Activated CD8-positive, alpha-beta T cell treated with anti-CD3 and anti-CD28 coated beads for 36 hours (primary cell): ENCODE results near the gene TRIP11. TPM values are rescaled to one million over a fixed set of nuclear protein-coding genes. Genes with fewer than 3 reads are reported as not detected.

Source experiments
- ATAC-seq: fragments of 200-7000 bp; cut with Tn5 transposase; one replicate; pipeline ENCODE4 v1.10.0; 2021; ENCODE audit warnings: mild to moderate bottlenecking, moderate library complexity
- CTCF ChIA-PET: fragments of 350-600 bp; sonication (Branson Sonifier 250); formaldehyde crosslinking; loops from one replicate; lab custom pipeline; 2021; ENCODE audit warnings: antibody characterized with exemption; lab: Charles Lee
- POLR2A ChIA-PET: fragments of 350-600 bp; sonication (Branson Sonifier 250); formaldehyde crosslinking; loops from one replicate; lab custom pipeline; 2021; ENCODE audit warnings: antibody characterized with exemption; lab: Charles Lee
- DNase-seq: peaks from one replicate; pipeline ENCODE4 v3.0.0-alpha.2; 2020
- H3K27ac Mint-ChIP-seq: one replicate; pipeline ENCODE4 v1.8.0; 2021; ENCODE audit warnings: mild to moderate bottlenecking, mixed read lengths
- H3K27me3 Mint-ChIP-seq: one replicate; pipeline ENCODE4 v1.8.0; 2021; ENCODE audit warnings: mixed read lengths
- H3K36me3 Mint-ChIP-seq: one replicate; pipeline ENCODE4 v1.8.0; 2021; ENCODE audit warnings: low read depth, mixed read lengths
- H3K4me1 Mint-ChIP-seq: one replicate; pipeline ENCODE4 v1.8.0; 2021; ENCODE audit warnings: low read depth, mixed read lengths
- H3K4me3 Mint-ChIP-seq: one replicate; pipeline ENCODE4 v1.8.0; 2021; ENCODE audit warnings: mild to moderate bottlenecking, moderate library complexity, mixed read lengths
- H3K9me3 Mint-ChIP-seq: one replicate; pipeline ENCODE4 v1.8.0; 2021; ENCODE audit warnings: mixed read lengths
- intact Hi-C: fragments of 100-400 bp; cut with micrococcal nuclease; formaldehyde crosslinking; loops from one replicate; pipeline ENCODE4 v1.10.0; 2022
- total RNA-seq, 2 experiments: library from RNA; stranded (reverse); gene quantifications; one replicate each; pipeline ENCODE4 v1.2.3, GENCODE V29; 2021
- TF ChIP-seq, protein P1 (sequence below): fragments of 200-600 bp; IDR thresholded peaks from one replicate; pipeline ENCODE4 v1.8.0; 2022; ENCODE audit warnings: antibody characterized with exemption, mild to moderate bottlenecking

TRIP11 gene
- total RNA-seq, 2 experiments from 2014 or later = 33.5 to 35.5 TPM

DNA sequence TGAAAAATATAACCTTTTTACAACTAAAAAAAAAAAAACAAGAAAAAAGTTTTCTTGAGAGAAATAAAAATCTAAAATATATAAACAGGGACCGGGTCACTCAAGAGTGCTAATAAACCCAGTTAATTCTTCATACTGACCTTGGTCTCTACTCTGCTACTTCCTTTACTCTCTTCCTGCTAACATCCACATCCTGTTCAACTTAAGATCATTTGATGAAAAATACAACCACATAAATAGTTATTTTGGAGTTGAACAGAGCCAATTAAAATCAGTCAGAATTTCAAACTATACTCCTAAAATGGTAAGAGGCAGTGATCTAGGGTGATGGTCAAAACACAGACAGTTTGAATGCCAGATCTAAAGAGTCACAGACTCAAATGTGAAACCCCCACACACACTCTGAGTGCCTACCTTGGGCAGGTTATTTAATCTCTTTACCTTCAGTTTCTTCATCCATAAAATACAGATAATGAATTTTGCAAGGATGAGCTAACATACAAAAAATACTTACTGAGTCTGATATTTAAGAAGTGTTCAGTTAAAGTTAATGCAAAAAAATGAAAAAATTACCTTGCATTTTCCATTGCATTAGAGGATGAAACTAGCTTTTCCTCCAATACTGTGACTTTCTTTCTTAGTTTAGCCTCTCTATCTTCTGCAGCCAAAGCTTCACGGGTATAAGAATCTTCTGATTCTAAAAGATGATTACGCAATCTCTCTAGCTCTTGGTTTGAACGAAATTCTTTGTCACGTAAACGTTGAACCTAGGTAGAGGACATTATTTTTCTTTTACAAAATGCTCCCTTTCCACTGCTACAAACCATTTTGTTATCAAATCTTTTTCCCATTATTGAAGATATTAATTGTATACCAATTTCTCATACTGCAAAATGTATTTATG, 40.9 kb downstream of the TRIP11 start:
- Mint-ChIP-seq H3K9me3 (no peaks in the 10 kb centered on the region), H3K4me3 (no peak overlapping the region), H3K27ac (peak overlapping the region; percentile 85), H3K27me3 (no peaks in the 10 kb centered on the region), H3K4me1 (peaks cover 56% of the 10 kb centered on the region), H3K36me3 (peaks cover 17% of the 10 kb centered on the region)
- DNase-seq (no peak), ATAC-seq (peak; percentile 58)
- ChIA-PET CTCF (interaction anchor here (0.8 kb wide), 1 partner anchor 41 kb away, joined by 3 read pairs; the partner anchor contains the start of gene TRIP11), POLR2A (interaction anchor here (0.9 kb wide), 1 partner anchor 473 kb away, joined by 3 read pairs; no protein-coding TSS in a partner anchor)
- TF ChIP-seq, protein P1, sequence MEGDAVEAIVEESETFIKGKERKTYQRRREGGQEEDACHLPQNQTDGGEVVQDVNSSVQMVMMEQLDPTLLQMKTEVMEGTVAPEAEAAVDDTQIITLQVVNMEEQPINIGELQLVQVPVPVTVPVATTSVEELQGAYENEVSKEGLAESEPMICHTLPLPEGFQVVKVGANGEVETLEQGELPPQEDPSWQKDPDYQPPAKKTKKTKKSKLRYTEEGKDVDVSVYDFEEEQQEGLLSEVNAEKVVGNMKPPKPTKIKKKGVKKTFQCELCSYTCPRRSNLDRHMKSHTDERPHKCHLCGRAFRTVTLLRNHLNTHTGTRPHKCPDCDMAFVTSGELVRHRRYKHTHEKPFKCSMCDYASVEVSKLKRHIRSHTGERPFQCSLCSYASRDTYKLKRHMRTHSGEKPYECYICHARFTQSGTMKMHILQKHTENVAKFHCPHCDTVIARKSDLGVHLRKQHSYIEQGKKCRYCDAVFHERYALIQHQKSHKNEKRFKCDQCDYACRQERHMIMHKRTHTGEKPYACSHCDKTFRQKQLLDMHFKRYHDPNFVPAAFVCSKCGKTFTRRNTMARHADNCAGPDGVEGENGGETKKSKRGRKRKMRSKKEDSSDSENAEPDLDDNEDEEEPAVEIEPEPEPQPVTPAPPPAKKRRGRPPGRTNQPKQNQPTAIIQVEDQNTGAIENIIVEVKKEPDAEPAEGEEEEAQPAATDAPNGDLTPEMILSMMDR = no peak
- intact Hi-C loops = no loop called here

GRCh38 chr14:91997492-91997891, 42.4 kb downstream of the TRIP11 start:
- H3K9me3 Mint-ChIP-seq = no peaks in the 10 kb centered on the region
- intact Hi-C loops = no loop called here
- no peak overlapping the region for H3K4me3 Mint-ChIP-seq
- TF ChIP-seq, protein P1 = no peak
- ChIA-PET CTCF (interaction anchor here (0.7 to 2.2 kb wide), 46 partner anchors 8 to 559 kb away, joined by 3 to 26 read pairs (median 4); partner anchors contain the start of genes CPSF2, NDUFB1 and PPP4R3A), POLR2A (interaction anchor here (1.0 kb wide), 1 partner anchor 488 kb away, joined by 4 read pairs; the partner anchor contains the start of gene PPP4R3A)
- peaks cover 15% of the 10 kb centered on the region for H3K36me3 Mint-ChIP-seq
- DNase-seq = no peak
- no peaks in the 10 kb centered on the region for H3K27me3 Mint-ChIP-seq
- ATAC-seq = no peak
- peak overlapping the region; percentile 47 for H3K27ac Mint-ChIP-seq
- H3K4me1 Mint-ChIP-seq = peaks cover 45% of the 10 kb centered on the region

DNA sequence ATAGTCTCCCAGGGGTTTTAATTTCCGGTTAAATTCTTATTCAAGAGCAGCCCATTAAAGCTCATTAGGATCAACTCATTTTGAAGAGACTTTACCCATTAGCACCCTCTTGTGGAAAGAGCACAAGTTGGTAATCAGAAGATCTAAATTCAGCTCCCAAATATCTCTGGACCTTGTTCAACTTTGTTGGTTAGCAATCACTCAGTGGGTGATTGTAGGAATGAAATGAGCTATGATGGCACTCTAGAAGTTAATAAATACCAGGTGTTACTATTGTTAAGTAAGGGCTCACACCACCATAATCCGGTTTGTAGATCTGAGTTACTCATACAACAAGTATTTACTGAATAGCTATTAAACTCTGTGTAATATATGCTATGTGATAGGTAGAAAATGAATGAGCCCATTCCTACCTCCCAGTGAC, 42.9 kb downstream of the TRIP11 start:
- DNase-seq (no peak), ATAC-seq (peak; percentile 68)
- CTCF ChIA-PET = interaction anchor here (0.7 to 2.2 kb wide), 48 partner anchors 9 to 558 kb away, joined by 3 to 26 read pairs (median 4); partner anchors contain the start of genes CPSF2, NDUFB1 and PPP4R3A
- Mint-ChIP-seq H3K4me3 (no peak overlapping the region), H3K27me3 (no peaks in the 10 kb centered on the region), H3K4me1 (peaks cover 45% of the 10 kb centered on the region), H3K9me3 (no peaks in the 10 kb centered on the region), H3K36me3 (peaks cover 17% of the 10 kb centered on the region), H3K27ac (peak overlapping the region; percentile 19)
- TF ChIP-seq, protein P1 = peak; percentile 82
- intact Hi-C loops = no loop called here
- POLR2A ChIA-PET = interaction anchor here (1.0 kb wide), 2 partner anchors 8 to 487 kb away, joined by 3 to 4 read pairs; partner anchors contain the start of gene PPP4R3A

GRCh38 chr14:91987192-91987591, 52.7 kb downstream of the TRIP11 start:
- CTCF ChIA-PET = interaction anchor here (2.4 kb wide), 1 partner anchor 10 kb away, joined by 14 read pairs; no protein-coding TSS in a partner anchor
- intact Hi-C loops = no loop called here
- no peaks in the 10 kb centered on the region for H3K9me3 Mint-ChIP-seq

More at GRCh38 chr14:91987192-91987591, 52.7 kb downstream of the TRIP11 start:
- Mint-ChIP-seq H3K4me1 (peaks cover 2% of the 10 kb centered on the region), H3K27me3 (no peaks in the 10 kb centered on the region), H3K27ac (no peak overlapping the region), H3K4me3 (no peak overlapping the region), H3K36me3 (peaks cover 50% of the 10 kb centered on the region)
- POLR2A ChIA-PET = no interaction called here
- ATAC-seq (no peak), DNase-seq (no peak)
- TF ChIP-seq, protein P1 = no peak
